ENCODE measurements around the gene LRMDA.

Gene LRMDA

DNA sequence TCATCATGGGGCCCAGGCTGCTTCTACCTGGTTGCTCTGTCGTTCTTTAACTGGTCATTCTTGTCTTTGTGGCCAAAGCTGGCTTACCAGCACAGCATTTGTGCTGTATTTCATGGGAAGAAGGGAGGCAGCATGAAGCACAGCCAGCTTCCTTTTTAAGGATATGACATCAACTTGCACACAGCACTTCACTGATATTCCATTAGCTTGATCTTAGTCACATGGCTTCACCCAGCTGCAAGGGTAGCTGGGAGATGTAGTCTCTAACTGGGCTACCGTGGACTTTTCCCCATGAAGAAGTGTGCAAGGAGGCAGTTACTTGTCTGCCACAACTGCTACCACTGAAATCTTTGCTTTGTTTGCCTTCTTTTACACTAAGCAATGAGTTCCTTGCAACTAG is 525.2 kb downstream of the LRMDA start:
- TF ChIP-seq, protein P1, sequence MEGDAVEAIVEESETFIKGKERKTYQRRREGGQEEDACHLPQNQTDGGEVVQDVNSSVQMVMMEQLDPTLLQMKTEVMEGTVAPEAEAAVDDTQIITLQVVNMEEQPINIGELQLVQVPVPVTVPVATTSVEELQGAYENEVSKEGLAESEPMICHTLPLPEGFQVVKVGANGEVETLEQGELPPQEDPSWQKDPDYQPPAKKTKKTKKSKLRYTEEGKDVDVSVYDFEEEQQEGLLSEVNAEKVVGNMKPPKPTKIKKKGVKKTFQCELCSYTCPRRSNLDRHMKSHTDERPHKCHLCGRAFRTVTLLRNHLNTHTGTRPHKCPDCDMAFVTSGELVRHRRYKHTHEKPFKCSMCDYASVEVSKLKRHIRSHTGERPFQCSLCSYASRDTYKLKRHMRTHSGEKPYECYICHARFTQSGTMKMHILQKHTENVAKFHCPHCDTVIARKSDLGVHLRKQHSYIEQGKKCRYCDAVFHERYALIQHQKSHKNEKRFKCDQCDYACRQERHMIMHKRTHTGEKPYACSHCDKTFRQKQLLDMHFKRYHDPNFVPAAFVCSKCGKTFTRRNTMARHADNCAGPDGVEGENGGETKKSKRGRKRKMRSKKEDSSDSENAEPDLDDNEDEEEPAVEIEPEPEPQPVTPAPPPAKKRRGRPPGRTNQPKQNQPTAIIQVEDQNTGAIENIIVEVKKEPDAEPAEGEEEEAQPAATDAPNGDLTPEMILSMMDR (IDR thresholded peaks at IDR 0.05; ENCODE audit: insufficient read depth, low read depth, low read length, missing control alignments), result no peak
- DNase-seq (ENCODE audit: low read depth), result peak; percentile 7
- no peak overlapping the region for H3K4me3 ChIP-seq (ENCODE audit: low read depth, low read length)

DNA sequence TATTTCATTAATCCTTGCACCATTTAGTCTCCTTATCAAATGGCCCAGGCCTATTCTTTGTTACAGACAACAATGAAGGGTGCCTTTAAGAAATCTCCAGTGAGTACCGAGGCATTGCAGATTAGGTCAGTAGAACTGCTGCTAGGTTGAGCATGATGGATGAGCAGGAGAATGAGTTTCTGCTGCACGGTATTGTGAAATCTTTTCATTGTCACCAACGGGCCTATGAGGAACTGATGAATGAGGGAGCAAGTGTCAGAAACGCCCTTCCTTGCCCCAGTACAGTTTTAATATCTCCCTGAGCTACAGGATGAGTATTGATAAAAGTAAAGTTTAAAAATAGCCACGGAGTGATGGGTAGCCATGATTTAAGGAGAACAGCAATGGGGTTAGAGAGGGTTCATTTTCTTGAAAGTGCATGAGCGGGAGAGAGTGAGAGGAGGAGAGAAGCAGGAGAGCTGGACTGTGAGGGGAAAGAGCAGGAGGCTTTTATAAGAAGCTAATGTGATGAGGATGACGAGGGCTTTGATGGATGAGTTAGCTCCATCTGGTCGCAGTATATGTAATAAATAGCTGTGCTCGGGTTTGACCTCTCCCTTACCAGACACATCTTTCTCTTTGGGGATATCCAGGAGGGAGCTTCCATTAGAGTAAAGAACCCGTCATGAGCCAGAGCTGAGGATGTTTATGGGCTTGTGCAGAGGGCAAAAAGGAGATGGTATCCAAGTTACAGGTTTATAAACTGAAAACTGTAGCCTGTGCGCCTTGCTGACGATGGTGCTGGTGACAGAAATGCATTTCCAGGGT is 526.1 kb downstream of the LRMDA start:
- no peak overlapping the region for H3K4me3 ChIP-seq (ENCODE audit: low read depth, low read length)
- no peak for DNase-seq (ENCODE audit: low read depth)
- TF ChIP-seq, protein P1 (IDR thresholded peaks at IDR 0.05; ENCODE audit: insufficient read depth, low read depth, low read length, missing control alignments), result no peak

DNA sequence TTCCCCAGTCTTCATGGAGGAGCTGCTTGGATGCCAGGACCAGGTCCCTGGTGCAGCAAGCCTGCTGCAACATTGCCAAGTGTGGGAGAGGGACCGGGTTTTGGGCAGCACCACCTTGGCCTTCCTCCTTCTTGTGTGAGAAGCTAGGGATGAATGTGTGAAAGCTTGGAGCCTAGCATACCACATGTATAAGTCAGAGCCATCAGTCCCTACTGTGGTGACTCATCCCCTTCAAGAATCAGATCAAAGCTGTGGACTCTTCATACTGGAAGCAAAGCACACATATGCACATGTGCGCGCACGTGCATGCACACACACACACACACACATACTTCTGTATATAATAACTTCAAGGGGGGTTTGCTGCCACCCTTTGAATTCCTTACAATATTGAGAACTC is 527.8 kb downstream of the LRMDA start:
- no peak for DNase-seq (ENCODE audit: low read depth)
- no peak overlapping the region for H3K4me3 ChIP-seq (ENCODE audit: low read depth, low read length)
- TF ChIP-seq, protein P1 (IDR thresholded peaks at IDR 0.05; ENCODE audit: insufficient read depth, low read depth, low read length, missing control alignments), result no peak

DNA sequence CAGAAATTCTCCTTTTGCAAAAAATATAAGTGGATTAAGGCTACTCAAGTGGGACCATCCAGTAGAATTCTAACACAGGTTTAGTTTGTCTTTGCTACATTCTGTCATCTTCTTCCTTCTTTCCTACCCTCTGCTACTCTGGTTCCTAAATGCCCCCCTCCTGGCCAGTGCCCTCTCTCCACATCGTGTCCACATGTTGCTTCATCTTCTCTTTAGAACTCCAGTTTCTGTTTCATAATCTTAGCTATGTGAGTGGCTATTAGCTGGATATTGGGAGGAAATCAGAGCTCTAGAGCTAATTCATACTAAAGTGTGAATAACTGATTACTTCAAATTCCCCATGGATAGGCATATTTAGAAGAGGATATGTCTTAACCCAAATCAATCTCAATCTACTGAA is 528.5 kb downstream of the LRMDA start:
- TF ChIP-seq, protein P1 (IDR thresholded peaks at IDR 0.05; ENCODE audit: insufficient read depth, low read depth, low read length, missing control alignments), result no peak
- H3K4me3 ChIP-seq (ENCODE audit: low read depth, low read length), result no peak overlapping the region
- DNase-seq (ENCODE audit: low read depth), result no peak

DNA sequence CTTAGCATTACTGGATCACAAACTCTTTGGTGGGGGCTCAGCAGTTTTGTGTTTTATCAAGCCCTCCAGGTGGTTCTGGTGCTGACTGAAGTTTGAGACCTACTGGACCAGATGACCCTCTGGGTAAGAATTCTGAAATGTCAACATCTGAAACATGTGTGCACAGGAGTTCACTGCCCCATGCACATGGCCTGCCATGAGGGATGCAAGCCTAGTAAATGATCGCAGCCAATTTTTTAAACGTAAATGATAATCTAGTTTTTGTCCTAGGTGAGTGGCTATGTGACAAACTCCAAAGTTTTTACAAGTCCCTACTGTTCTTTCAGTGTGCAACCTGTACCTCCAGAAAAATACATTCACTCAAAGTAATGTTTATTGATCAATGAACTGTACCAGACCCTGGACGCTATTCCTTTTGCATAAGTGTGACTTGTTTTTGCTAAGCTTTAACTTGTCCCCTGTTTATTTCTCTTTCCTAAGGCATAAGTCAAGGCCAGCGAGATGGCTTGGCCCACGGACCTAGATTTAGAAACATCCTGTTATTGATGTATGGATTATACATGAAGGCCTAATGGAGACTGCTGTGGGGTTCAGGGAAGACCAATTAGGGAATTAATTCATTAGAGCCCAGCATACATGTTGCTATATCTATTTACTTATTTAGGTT is 531.1 kb downstream of the LRMDA start:
- DNase-seq (ENCODE audit: low read depth), result no peak
- TF ChIP-seq, protein P1 (IDR thresholded peaks at IDR 0.05; ENCODE audit: insufficient read depth, low read depth, low read length, missing control alignments), result no peak
- no peak overlapping the region for H3K4me3 ChIP-seq (ENCODE audit: low read depth, low read length)

DNA sequence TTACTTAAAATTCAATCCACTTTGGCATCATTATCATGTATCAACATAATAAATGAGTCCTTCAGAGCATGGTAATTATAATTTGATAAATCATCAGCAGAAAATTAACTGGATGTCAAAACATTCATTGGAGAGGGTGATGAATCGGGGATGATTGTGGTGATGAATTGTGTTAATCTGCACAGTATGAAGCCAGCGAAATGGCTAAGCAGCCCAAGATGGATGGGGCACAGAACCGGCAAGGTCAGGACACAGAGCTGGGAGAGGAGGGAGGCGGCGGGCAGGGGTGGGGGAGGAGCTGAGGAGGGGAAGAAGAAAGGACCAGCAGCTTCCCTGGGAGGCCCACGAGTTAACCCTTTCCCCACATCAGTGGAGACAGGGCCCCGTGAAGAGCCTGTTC is 536.1 kb downstream of the LRMDA start:
- no peak for DNase-seq (ENCODE audit: low read depth)
- no peak overlapping the region for H3K4me3 ChIP-seq (ENCODE audit: low read depth, low read length)
- TF ChIP-seq, protein P1 (IDR thresholded peaks at IDR 0.05; ENCODE audit: insufficient read depth, low read depth, low read length, missing control alignments), result no peak
